Lung (tissue), 12 donors: ENCODE data around the gene PMEPA1. TPM values are rescaled to one million over a fixed set of nuclear protein-coding genes. Genes with fewer than 3 reads are reported as not detected.

Experiments used
- ATAC-seq: fragments of 200-7000 bp; cut with Tn5 transposase; one replicate; pipeline ENCODE4 v1.9.1; 2020; ENCODE audit warnings: moderate number of reproducible peaks; ENCODE audit not compliant: insufficient read depth, low FRiP score
- DNase-seq, 3 donors: peaks; one replicate each; pipeline ENCODE4 v3.0.0-alpha.2; 2013 to 2017
- H3K27ac ChIP-seq, 2 donors: one replicate each; pipeline ENCODE4 v1.5.1; 2013; ENCODE audit warnings: mild to moderate bottlenecking in 2 of 2, moderate library complexity in 2 of 2, control low read depth in 1 of 2, inconsistent platforms in 1 of 2, low read depth in 1 of 2, low read length in 1 of 2
- H3K27me3 ChIP-seq, 3 donors: one replicate each; pipeline ENCODE4 v1.5.1; 2013; ENCODE audit warnings: low read length in 2 of 3; ENCODE audit not compliant: control insufficient read depth in 3 of 3, insufficient read depth in 3 of 3
- H3K36me3 ChIP-seq, 4 donors: one replicate each; pipeline ENCODE4 v1.5.1; 2013; ENCODE audit warnings: low read length in 4 of 4, mild to moderate bottlenecking in 1 of 4, moderate library complexity in 1 of 4; ENCODE audit not compliant: control insufficient read depth in 4 of 4, insufficient read depth in 4 of 4
- H3K4me1 ChIP-seq, 5 donors: one replicate each; pipeline ENCODE4 v1.5.1; 2013; ENCODE audit warnings: low read length in 5 of 5, mild to moderate bottlenecking in 2 of 5, moderate library complexity in 1 of 5; ENCODE audit not compliant: control insufficient read depth in 5 of 5, insufficient read depth in 5 of 5
- H3K4me3 ChIP-seq: one replicate; pipeline ENCODE4 v1.5.1; 2013; ENCODE audit warnings: mild to moderate bottlenecking, control low read depth, moderate library complexity
- H3K9ac ChIP-seq, 2 donors: one replicate each; pipeline ENCODE4 v1.5.1; 2013; ENCODE audit warnings: low read length in 2 of 2, control low read depth in 1 of 2; ENCODE audit not compliant: insufficient read depth in 1 of 2
- H3K9me3 ChIP-seq, 4 donors: one replicate each; pipeline ENCODE4 v1.5.1; 2013; ENCODE audit warnings: low read length in 3 of 4, mild to moderate bottlenecking in 1 of 4, moderate library complexity in 1 of 4; ENCODE audit not compliant: control insufficient read depth in 4 of 4, insufficient read depth in 3 of 4
- CTCF ChIP-seq: IDR thresholded peaks from 2 replicates; pipeline ENCODE4 v1.5.1; 2012; ENCODE audit warnings: mild to moderate bottlenecking; ENCODE audit errors: control extremely low read depth, extremely low read depth
- WGBS, 2 donors: extraction: QIAGEN DNeasy Blood & Tissue Kit; methylation state at CpG; one replicate each; pipeline ENCODE4 v1.1.7; 2013; 5-methylcytosine and 5-hydroxymethylcytosine counted together
- polyA plus RNA-seq, 2 donors: library from polyadenylated mRNA; stranded (reverse); fragments of 200-250 nt; gene quantifications; one replicate each; pipeline ENCODE4 v1.2.1, GENCODE V29; 2013
- total RNA-seq, 2 donors: library from RNA; depleted of rRNA in 1 of 2; stranded (reverse); fragments of >200 nt in 1 of 2; gene quantifications; one replicate each; pipeline ENCODE4 v1.2.1, GENCODE V29; 2014 to 2021
- donor health status: control.
- donor health status: control.
- donor health status: Bipolar disorder and iron deficiency.
- donor health status: healthy.
- donor health status: DM: yes; HTN: yes; CAD: no.

The PMEPA1 gene
- total and polyA plus RNA-seq, 4 donors, result 10.0 to 44.0 (median 23.9) TPM

GRCh38 chr20:57610261-57610952 lies 99.4 kb downstream of the PMEPA1 start:
- H3K4me3 ChIP-seq, result no peak overlapping the region
- peaks cover 0 to 4% (median 3%) of the 10 kb centered on the region in 3 donors for H3K27me3 ChIP-seq
- 81 to 84% methylated on average over 18 of the region's 18 CpGs for WGBS, 2 donors
- no peak for ATAC-seq
- no peaks in the 10 kb centered on the region for H3K36me3 ChIP-seq
- H3K27ac ChIP-seq, result no peak overlapping the region
- H3K9ac ChIP-seq, result no peak overlapping the region
- H3K9me3 ChIP-seq, result no peaks in the 10 kb centered on the region
- H3K4me1 ChIP-seq, result no peaks in the 10 kb centered on the region
- no peak for TF ChIP-seq CTCF
- DNase-seq, result no peak

GRCh38 chr20:57609842-57610167 lies 100.0 kb downstream of the PMEPA1 start:
- Histone ChIP-seq H3K27ac (no peak overlapping the region), H3K27me3 (peaks cover 0 to 4% (median 3%) of the 10 kb centered on the region in 3 donors), H3K4me1 (no peaks in the 10 kb centered on the region), H3K9me3 (no peaks in the 10 kb centered on the region), H3K36me3 (no peaks in the 10 kb centered on the region), H3K4me3 (no peak overlapping the region), H3K9ac (no peak overlapping the region)
- 88 to 94% methylated on average over 8 of the region's 8 CpGs for WGBS, 2 donors
- no peak for ATAC-seq
- no peak for TF ChIP-seq CTCF
- no peak for DNase-seq

- H3K4me1 ChIP-seq, result no peaks in the 10 kb centered on the region
- H3K4me3 ChIP-seq, result no peak overlapping the region
- DNase-seq, result no peak
- peaks cover 0 to 4% (median 3%) of the 10 kb centered on the region in 3 donors for H3K27me3 ChIP-seq
- no peak for TF ChIP-seq CTCF
- no peak overlapping the region for H3K9ac ChIP-seq
- WGBS, 2 donors, result 82 to 90% methylated on average over 16 of the region's 16 CpGs
- H3K36me3 ChIP-seq, result no peaks in the 10 kb centered on the region
- no peak overlapping the region for H3K27ac ChIP-seq
- no peak for ATAC-seq
- no peaks in the 10 kb centered on the region for H3K9me3 ChIP-seq
Observed at GRCh38 chr20:57609086-57609841, 100.6 kb downstream of the PMEPA1 start.
